Raji (cell line): ENCODE measurements around the gene CDIP1.

ENCODE experiments used
- POLR2A ChIP-seq: IDR thresholded peaks from 2 replicates; pipeline ENCODE4 v1.6.1; 2011; ENCODE audit warnings: low read depth, low read length, control low read depth; ENCODE audit not compliant: insufficient read depth

The CDIP1 gene

DNA sequence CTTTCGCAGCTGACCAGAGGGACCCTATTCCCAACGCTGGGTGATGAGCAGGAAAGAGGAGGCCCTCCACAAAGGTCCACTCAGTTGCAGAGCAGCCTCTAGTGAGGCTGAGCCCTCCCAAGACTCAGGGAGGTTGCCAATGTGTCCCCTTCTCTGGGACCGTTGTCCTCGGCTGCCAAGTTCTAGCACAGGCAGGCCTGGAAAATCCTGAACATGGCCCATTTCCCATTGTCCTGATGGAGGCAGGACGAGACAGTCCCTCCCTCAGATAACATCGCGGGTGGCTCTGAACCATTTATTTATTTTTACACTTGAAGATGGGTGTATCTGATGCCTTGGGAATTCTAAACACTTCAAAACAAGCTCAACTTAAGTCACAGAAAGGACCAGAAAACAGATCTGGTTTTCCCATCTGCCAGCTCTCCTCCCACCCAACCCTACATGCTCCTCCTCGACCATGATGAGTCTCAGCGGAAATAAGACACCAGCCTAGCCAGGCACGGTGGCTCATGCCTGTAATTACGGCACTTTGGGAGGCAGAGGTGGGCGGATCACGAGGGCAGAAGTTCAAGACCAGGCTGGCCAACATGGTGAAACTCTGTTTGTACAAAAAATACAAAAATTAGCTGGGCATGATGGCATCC lies 12.8 kb downstream of the CDIP1 start:
- no peak for TF ChIP-seq POLR2A

- no peak for TF ChIP-seq POLR2A
Measured at GRCh38 chr16:4525069-4525468, 13.5 kb downstream of the CDIP1 start.

DNA sequence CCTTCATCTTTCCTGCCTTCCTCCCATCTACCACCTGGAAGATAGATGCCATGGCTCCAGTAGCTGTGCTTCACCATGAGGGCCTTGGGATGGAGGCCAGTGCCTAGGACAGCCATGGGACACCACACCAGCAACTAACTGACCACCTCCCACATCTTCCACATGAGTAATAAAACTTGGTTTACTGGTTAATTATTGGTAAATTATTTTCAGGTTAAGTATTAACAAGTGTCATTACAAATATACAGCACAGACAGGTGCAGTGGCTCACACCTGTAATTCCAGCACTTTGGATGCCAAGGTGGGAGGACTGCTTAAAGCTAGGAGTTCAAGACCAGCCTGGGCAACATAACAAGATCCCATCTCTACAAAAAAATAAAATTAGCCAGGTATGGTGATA lies 14.0 kb downstream of the CDIP1 start:
- no peak for TF ChIP-seq POLR2A

- no peak for TF ChIP-seq POLR2A
Measured at GRCh38 chr16:4523686-4524085, 14.9 kb downstream of the CDIP1 start.

- no peak for TF ChIP-seq POLR2A
Measured at GRCh38 chr16:4522051-4522581, 16.5 kb downstream of the CDIP1 start.

GRCh38 chr16:4520913-4521312 lies 17.7 kb downstream of the CDIP1 start:
- no peak for TF ChIP-seq POLR2A

DNA sequence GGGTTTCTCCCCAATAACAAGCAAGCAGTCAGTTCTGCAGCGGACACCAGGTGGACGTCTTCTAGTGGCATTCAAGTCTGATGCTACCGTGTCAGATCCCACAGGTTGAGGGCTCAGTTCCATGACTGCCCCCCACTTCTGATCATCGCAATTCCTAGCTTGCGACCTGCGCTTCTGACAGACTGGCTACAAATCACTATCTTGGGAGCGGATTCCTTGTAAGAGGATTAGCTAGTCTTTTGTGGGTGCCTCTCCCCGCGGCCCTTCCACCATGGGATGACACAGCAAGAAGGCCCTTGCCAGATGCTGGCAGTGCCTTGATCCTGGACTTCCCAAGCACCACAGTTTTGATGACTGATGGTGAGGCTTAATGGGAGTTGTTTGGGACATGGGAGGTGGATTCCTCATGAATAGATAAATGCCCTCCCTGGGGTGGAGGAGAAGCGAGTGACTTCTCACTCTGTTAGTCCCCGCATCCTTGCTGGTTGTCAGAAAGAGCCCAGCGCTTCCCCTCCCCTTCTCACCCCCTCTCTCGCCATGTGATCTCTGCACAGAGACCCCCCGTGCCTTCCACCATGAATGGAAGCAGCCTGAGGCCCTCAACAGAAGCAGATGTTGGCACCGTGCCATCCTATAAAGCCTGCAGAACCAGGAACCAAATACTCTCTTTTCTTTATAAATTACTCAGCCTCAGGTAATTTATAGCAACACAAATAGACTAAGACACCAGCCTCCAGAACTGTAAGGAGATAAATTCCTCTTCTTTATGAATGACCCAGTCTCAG lies 19.1 kb downstream of the CDIP1 start:
- no peak for TF ChIP-seq POLR2A

DNA sequence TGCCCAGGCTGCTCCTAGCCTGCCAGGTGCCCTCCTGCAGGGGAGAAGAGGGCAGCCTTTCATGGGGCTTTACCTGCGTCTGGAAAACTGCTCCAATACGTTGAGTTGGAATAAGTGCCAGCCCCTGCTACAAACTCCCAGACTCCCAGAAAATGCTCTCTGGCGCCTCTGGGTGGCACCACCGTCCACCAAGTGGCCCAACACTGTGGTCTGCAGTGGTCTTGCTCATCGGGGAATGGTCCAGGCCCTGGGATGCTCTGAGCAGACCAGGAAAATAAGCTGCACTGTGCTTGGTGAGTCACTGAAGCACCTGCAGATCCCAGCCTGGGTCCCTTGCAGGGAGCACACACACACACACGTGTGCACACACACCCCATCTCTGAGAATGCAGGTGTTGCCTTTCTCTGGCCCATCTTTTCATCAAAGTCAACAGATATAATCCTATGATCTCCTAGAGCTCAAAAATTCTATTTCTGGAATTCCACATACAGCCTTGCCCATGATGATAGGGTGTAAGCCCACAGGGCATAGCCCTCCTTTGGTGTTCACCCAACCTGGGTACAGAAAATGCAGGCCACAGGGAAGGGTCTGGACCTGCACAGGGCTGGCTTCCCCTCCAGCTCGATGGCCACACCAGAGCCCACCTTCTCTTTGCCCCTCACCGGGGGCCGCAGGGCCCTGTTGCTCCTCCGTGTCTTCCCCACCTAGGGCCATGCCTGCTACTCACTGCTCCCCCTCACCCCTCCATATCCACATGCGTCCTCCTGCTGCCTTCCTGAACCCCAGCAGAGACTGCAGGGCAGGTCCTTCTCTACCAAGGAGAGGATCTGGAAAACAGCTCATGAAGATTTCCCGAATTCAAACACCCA lies 20.5 kb downstream of the CDIP1 start:
- TF ChIP-seq POLR2A, result no peak

DNA sequence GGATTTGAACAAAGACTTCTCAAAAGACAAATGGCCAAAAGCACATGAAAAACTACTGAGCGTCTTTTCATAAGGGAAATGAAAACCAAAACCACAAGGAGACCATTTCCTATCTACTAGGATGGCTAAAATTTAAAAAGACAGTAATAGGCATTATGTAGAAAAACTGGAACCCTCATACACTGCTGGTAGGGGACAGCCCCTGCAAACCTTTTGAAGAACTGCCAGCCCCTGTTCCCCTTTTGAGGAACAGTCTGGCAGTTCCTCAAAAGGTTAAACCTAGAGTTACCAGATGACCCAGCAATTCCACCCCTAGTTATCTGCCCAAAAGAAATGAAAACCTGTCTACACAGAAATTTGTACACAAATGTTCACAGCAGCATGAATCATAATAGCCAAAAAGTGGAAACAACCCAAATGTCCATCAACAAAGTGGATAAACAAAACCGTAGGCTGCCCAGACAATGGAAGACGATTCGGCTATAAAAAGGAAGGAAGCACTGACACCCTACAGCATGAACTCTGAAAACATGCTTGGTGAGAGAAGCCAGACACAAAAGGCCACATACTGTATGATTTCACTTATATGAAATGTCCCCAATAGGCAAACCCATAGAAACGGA lies 22.9 kb downstream of the CDIP1 start:
- TF ChIP-seq POLR2A, result no peak

- TF ChIP-seq POLR2A, result no peak
Measured at GRCh38 chr16:4514606-4515005, 24.0 kb downstream of the CDIP1 start.

DNA sequence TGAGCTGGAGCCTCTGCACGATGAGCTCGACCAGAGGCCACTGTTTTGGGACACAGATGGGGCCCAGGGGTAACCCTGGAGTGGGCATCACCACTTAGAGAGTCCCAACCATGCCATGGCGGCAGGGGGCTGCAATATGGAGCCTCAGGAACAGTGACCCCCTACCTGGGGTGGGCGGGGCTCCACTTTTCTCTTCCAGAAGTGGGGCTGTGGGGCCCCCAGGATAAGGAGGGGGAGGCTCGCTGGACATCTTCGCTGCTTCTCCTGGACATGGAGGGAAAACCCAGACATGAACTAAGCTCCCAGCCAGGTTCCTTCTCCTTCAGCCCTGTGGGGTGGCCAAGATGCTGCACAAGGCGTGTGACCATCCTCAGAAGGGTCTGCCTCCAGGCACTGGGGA lies 24.7 kb downstream of the CDIP1 start:
- TF ChIP-seq POLR2A, result no peak

DNA sequence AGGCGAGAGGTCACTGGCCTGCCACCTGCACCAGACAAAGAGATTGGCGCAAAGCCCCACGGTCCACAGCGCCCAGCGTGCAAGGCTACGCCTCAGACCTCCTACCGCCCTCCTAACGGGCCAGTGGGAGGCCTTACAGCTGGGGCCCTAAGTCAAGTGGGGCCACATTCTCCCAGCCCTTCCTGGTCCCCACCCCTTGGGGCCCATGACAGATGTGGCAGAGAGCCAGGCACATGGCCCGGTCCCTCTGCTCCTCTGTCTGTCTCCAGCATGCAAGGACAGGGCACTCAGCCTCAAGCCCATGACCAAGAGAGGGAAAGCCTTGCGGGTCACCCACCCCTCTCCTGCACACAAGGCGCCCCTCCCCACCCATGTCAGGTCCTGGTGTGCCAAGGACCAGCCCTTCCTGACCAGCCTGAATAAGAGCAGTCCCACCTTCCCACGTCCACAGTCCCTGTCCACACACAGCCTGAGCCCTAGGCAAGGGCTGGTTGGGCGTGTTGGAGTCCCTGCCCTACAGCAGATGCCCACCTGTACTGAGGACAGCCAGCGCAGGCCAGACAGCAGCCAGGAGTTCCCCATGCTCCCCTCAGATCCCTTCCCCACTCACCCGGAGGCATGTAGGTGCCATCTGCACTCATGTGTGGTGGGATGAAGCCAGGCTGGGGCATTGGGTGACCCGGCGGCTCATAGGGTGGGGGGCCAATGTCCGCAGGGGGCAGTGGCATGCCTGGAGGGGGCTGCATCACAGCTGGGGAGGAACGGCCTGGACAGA lies 25.3 kb downstream of the CDIP1 start:
- no peak for TF ChIP-seq POLR2A

- TF ChIP-seq POLR2A, result no peak
Measured at GRCh38 chr16:4512473-4512872, 26.1 kb downstream of the CDIP1 start.

- no peak for TF ChIP-seq POLR2A
Measured at GRCh38 chr16:4511441-4512082, 27.0 kb downstream of the CDIP1 start.

- no peak for TF ChIP-seq POLR2A
Measured at GRCh38 chr16:4510747-4511426, 27.7 kb downstream of the CDIP1 start.
